Stomach smooth muscle (tissue), 2 donors: ENCODE results near the gene C3orf22.
A peak's percentile ranks its signal among the peaks of the same experiment; 100 is the strongest.

Experiments
- H3K27ac ChIP-seq: one replicate; pipeline ENCODE4 v1.7.0; 2013; ENCODE audit warnings: mild to moderate bottlenecking, low read length, inconsistent platforms
- H3K27me3 ChIP-seq, 2 donors: one replicate each; pipeline ENCODE4 v1.7.0; 2013; ENCODE audit warnings: low read length in 2 of 2; ENCODE audit not compliant: insufficient read depth in 2 of 2, control insufficient read depth in 1 of 2
- H3K36me3 ChIP-seq, 2 donors: one replicate each; pipeline ENCODE4 v1.7.0; 2013; ENCODE audit warnings: low read length in 2 of 2; ENCODE audit not compliant: control insufficient read depth in 2 of 2, insufficient read depth in 2 of 2
- H3K4me1 ChIP-seq: one replicate; pipeline ENCODE4 v1.7.0; 2013; ENCODE audit warnings: low read length; ENCODE audit not compliant: control insufficient read depth, insufficient read depth
- H3K4me3 ChIP-seq, 2 donors: one replicate each; pipeline ENCODE4 v1.7.0; 2013; ENCODE audit warnings: low read length in 2 of 2
- H3K9ac ChIP-seq, 2 donors: one replicate each; pipeline ENCODE4 v1.7.0; 2013; ENCODE audit warnings: low read length in 2 of 2, mild to moderate bottlenecking in 1 of 2
- H3K9me3 ChIP-seq, 2 donors: one replicate each; pipeline ENCODE4 v1.7.0; 2013; ENCODE audit warnings: low read length in 2 of 2; ENCODE audit not compliant: control insufficient read depth in 2 of 2
- donor health status: healthy.
- donor health status: Pancreatic carcinoma.

Gene C3orf22

DNA sequence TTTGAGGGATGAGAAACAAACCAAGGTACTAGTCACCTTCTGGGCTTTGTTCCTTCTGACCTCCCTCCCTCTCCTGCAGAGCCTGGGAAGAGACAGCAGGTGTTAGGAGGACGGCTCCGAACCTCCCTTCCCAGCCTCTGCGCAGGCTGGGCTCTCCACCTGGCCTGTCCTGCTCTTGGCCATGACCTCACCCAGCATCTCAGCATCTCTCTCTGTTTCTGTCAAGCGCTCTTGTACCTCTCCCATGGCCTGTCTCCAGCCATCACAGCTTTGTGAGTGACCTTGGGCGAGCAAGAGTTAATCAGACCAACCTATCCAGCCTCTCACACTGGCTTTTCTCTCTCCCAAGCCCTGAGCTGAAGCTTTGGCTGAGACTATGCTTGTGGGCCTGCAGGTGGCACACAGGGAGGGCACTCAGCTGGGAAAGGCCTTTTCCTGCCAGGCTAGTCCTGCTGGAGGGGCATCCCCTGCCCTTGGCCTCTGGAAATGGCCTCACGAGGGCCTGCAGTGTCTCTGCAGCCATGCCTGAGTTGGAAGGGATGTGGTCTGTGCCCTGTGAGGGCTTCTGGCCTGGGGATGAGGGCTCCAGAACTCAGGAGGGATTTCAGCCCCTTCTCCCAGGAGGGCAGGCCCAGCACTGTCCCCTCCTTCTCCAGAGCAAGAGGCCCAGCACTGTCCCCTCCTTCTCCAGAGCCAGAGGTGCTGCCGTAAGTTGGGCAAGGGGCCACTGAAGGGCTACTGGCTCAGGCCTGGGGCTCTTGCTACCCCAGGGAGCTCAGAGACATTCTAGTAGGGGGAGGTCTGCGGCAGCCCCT lies 32.7 kb downstream of the C3orf22 start:
- Histone ChIP-seq H3K4me3 (no peak overlapping the region), H3K4me1 (peaks cover 9% of the 10 kb centered on the region), H3K9ac (no peak overlapping the region), H3K27ac (no peak overlapping the region), H3K36me3 (no peaks in the 10 kb centered on the region), H3K9me3 (no peaks in the 10 kb centered on the region), H3K27me3 (peaks cover 21 to 22% of the 10 kb centered on the region in 2 donors)

DNA sequence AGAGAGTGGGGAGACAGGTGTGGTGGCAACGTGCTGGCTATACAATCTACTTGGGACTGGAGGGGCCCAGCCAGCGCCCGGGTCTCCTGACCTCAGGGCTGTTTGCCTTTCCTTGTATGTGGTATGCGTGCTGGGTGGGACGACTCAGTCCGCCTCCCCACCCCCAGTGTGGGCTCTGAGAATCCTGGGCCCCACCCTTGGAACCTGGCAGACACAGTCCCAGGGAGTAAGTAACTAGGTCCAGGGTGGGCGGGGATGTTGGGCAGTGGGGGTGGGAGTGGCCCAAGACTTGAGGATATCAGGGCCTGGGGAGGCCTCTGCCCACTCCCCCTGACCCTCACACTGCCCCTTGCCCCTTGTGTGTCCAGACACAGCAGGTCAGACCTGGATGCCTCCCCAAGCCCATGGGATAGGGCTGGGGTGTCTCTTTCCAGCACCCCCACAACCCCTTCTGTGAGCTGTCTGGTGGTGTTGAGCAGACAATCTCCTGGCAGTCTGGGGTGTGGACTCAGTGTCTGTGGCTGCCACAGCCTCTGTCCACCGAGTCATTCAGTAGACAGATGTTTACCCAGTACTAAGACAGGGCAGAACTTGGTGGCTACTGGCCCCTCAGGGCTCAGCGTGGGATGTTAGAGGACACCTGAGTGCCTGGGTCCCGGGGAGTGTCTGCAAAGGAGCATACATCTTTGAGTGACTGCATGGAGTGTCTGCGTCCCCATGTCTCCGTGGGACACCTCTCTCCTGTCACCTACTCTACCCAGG lies 33.5 kb downstream of the C3orf22 start:
- Histone ChIP-seq H3K4me1 (peaks cover 9% of the 10 kb centered on the region), H3K9me3 (no peaks in the 10 kb centered on the region), H3K27me3 (peaks cover 21 to 22% of the 10 kb centered on the region in 2 donors), H3K9ac (no peak overlapping the region), H3K27ac (no peak overlapping the region), H3K4me3 (no peak overlapping the region), H3K36me3 (no peaks in the 10 kb centered on the region)

DNA sequence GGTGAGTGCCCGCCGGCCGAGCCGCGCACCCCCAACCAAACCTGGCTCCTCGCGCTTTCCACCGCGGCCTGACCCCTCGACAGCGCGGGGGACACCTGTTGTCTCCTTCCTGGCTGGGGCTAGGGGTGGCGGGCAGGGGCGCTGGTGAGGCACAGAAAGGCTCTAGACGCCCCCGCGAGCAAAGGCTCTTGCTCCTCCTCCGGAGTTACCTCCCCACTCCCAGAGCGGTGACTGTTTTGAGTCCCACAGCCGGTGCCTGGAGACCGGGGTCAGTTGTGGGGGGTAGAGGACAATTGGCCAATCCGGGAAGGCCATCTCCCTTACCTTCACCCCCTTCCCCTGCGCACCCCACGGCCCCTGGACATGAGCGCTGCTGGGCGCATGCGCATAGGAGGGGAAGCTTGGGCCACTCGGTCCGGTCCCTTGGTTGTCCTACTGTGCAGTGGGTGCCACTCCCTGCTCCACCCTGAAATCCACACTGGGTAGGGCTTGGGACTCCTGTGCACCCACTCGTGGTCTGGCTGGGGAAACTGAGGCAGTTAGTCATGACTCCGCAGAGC lies 34.2 kb downstream of the C3orf22 start:
- peaks cover 9% of the 10 kb centered on the region for H3K4me1 ChIP-seq
- no peaks in the 10 kb centered on the region for H3K36me3 ChIP-seq
- H3K27me3 ChIP-seq, result peaks cover 21 to 22% of the 10 kb centered on the region in 2 donors
- no peak overlapping the region for H3K9ac ChIP-seq
- H3K4me3 ChIP-seq, result peak overlapping the region; percentile 43 to 58
- no peak overlapping the region for H3K27ac ChIP-seq
- no peaks in the 10 kb centered on the region for H3K9me3 ChIP-seq

GRCh38 chr3:126523745-126524428 lies 34.8 kb downstream of the C3orf22 start, which contains the start of gene CHST13:
TSS of gene CHST13 (plus strand) at chr3:126524155. CDS start at chr3:126524333, 178 bp downstream.
- H3K4me3 ChIP-seq, result peak within 1 kb of the TSS; percentile 43 to 58
- no peak within 1 kb of the TSS for H3K9ac ChIP-seq

DNA sequence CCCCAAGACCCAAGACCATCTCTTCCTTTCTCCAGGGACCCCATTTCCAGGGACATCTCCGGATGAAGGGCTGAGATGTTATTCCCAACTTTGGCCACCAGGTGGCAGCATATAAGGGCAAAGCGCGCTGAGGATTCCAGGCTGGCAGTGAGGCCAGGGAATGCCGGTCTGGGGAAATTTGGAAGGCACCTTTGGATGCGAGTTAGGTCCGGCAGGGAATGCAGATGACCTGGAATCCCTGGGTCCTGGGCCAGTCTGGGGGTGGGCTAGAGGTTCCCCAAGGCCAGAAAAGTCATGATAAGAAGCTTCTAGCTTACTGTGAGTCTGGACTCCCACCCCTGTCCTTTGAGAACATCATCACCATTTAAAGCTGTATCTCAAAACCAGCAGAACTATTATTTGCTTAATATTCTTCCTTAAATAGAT lies 36.4 kb downstream of the C3orf22 start:
- no peaks in the 10 kb centered on the region for H3K9me3 ChIP-seq
- no peak overlapping the region for H3K27ac ChIP-seq
- no peak overlapping the region for H3K4me3 ChIP-seq
- no peaks in the 10 kb centered on the region for H3K36me3 ChIP-seq
- no peak overlapping the region for H3K9ac ChIP-seq
- H3K27me3 ChIP-seq, result peaks cover 21 to 25% of the 10 kb centered on the region in 2 donors
- peaks cover 9% of the 10 kb centered on the region for H3K4me1 ChIP-seq

More at GRCh38 chr3:126523745-126524428, 34.8 kb downstream of the C3orf22 start, which contains the start of gene CHST13:
- Histone ChIP-seq H3K27ac (no peak within 1 kb of the TSS), H3K9me3 (no peaks in the 10 kb centered on the region), H3K4me1 (peaks cover 9% of the 10 kb centered on the region), H3K36me3 (no peaks in the 10 kb centered on the region), H3K27me3 (peaks cover 21 to 22% of the 10 kb centered on the region in 2 donors)

- H3K9me3 ChIP-seq, result no peaks in the 10 kb centered on the region
- no peak overlapping the region for H3K27ac ChIP-seq
- peaks cover 9% of the 10 kb centered on the region for H3K4me1 ChIP-seq
- H3K4me3 ChIP-seq, result no peak overlapping the region
- H3K27me3 ChIP-seq, result peaks cover 25% of the 10 kb centered on the region in 2 donors
- no peaks in the 10 kb centered on the region for H3K36me3 ChIP-seq
- no peak overlapping the region for H3K9ac ChIP-seq
These were observed 37.4 kb downstream of the C3orf22 start for GRCh38 chr3:126521122-126521891.

DNA sequence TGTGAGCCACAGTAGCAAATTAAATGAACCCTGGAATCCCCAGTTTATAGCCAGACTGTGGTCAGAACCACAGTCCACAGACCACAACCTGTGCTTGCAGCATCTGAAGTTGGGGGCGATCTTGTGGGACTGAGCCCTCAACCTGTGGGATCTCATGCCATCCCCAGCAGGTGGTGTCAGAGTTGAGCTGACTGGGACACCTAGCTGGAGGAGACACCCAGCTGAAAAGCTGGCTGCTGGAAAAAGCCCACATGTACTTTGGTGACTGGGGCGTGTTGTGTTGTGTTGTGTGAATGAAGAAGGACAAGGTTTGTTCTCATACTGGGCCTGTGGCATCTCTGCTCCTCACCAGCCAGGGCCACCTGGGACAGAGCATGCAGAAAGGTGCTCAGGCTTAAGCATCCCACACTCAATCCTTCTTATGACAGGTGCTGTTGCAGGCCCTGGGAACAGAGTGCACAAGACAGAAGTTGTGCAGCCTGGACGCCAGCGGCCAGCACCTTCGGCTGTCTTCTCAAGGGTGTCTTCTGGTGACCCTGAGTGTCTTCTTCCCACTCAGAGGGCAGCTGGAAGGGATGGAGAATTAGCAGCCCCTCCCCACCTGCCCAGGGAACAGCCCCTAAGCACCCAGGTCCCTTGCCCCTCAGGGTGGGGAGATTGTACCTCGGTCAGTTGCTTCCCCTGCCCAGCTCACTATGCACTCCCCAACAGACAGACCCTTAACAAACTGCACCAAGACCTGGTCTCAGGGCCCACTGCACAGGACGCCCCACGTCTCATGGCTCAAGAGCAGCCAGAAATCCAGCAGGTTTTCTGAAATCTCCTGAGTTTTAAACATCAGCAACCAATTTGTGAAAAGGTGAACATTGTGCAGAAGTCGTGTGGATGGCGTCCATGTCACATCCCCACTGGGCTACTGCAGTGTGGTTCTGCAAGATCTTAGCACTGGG lies 39.0 kb downstream of the C3orf22 start:
- Histone ChIP-seq H3K36me3 (no peaks in the 10 kb centered on the region), H3K4me3 (no peak overlapping the region), H3K27ac (no peak overlapping the region), H3K9me3 (no peaks in the 10 kb centered on the region), H3K4me1 (peaks cover 9% of the 10 kb centered on the region), H3K9ac (no peak overlapping the region), H3K27me3 (peaks cover 19 to 20% of the 10 kb centered on the region in 2 donors)

- H3K27me3 ChIP-seq, result peaks cover 11 to 14% of the 10 kb centered on the region in 2 donors
- H3K27ac ChIP-seq, result no peak overlapping the region
- H3K36me3 ChIP-seq, result no peaks in the 10 kb centered on the region
- no peak overlapping the region for H3K4me3 ChIP-seq
- H3K4me1 ChIP-seq, result peaks cover 6% of the 10 kb centered on the region
- no peak overlapping the region for H3K9ac ChIP-seq
- H3K9me3 ChIP-seq, result no peaks in the 10 kb centered on the region
These were observed 40.0 kb downstream of the C3orf22 start for GRCh38 chr3:126518779-126519177.
